Glutamatergic neuron (in vitro differentiated cells): ENCODE measurements around the gene PLCB4. TPM values are rescaled to one million over a fixed set of nuclear protein-coding genes. Genes with fewer than 3 reads are reported as not detected.

Experiments
- DNase-seq: peaks from one replicate; pipeline ENCODE4 v3.0.0; 2022
- H3K27ac Mint-ChIP-seq: one replicate; pipeline ENCODE4 v1.8.0; 2020; ENCODE audit warnings: mild to moderate bottlenecking, mixed read lengths, inconsistent platforms; ENCODE audit not compliant: unreplicated experiment
- H3K27me3 Mint-ChIP-seq: one replicate; pipeline ENCODE4 v1.8.0; 2020; ENCODE audit warnings: mild to moderate bottlenecking, moderate library complexity, mixed read lengths, inconsistent platforms; ENCODE audit not compliant: unreplicated experiment
- H3K36me3 Mint-ChIP-seq: one replicate; pipeline ENCODE4 v1.8.0; 2020; ENCODE audit warnings: mild to moderate bottlenecking, mixed read lengths, inconsistent platforms; ENCODE audit not compliant: unreplicated experiment
- H3K4me1 Mint-ChIP-seq: one replicate; pipeline ENCODE4 v1.8.0; 2020; ENCODE audit warnings: mild to moderate bottlenecking, low read depth, mixed read lengths, inconsistent platforms; ENCODE audit not compliant: unreplicated experiment
- H3K4me3 Mint-ChIP-seq: one replicate; pipeline ENCODE4 v1.8.0; 2020; ENCODE audit warnings: mild to moderate bottlenecking, mixed read lengths, inconsistent platforms; ENCODE audit not compliant: unreplicated experiment
- H3K9me3 Mint-ChIP-seq: one replicate; pipeline ENCODE4 v1.8.0; 2020; ENCODE audit warnings: mild to moderate bottlenecking, moderate library complexity, mixed read lengths, inconsistent platforms; ENCODE audit not compliant: unreplicated experiment
- total RNA-seq: library from RNA; stranded (reverse); fragmentation: NEBNext Ultra II Directional; extraction: Animal tissue kit (Norgen Biotek cat#: 25700); gene quantifications from one replicate; pipeline ENCODE4 v1.2.1, GENCODE V29; 2021; ENCODE audit not compliant: unreplicated experiment
- TF ChIP-seq, protein P1 (sequence below): fragments of 200-600 bp; sonication (generic); IDR thresholded peaks from one replicate; pipeline ENCODE4 v1.5.0; 2021; ENCODE audit not compliant: partially characterized antibody, unreplicated experiment

Gene PLCB4
- total RNA-seq, 1 donor from 2014 or later: 28.9 TPM

DNA sequence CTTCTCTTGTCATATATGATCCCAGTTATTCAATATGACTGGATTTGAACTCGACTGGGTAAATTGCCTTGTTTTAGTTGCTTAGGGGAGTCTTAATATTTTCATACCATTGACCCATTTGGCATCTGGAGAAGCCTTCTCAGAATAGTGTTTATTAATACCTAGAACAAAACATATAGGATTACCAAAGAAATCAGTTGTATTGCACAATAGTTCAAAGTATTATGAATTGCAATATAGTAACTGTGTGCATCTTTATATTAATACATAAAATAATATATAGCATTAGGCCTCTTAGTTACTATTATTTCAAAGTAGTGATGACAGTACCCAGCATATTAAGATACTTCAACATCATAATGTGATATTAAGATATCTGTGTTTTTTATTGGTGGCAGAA is 177.8 kb downstream of the PLCB4 start:
- Mint-ChIP-seq H3K27me3 (no peaks in the 10 kb centered on the region), H3K4me3 (no peak overlapping the region), H3K4me1 (no peaks in the 10 kb centered on the region), H3K27ac (no peak overlapping the region), H3K9me3 (no peaks in the 10 kb centered on the region), H3K36me3 (no peaks in the 10 kb centered on the region)
- DNase-seq: no peak
- TF ChIP-seq, protein P1, sequence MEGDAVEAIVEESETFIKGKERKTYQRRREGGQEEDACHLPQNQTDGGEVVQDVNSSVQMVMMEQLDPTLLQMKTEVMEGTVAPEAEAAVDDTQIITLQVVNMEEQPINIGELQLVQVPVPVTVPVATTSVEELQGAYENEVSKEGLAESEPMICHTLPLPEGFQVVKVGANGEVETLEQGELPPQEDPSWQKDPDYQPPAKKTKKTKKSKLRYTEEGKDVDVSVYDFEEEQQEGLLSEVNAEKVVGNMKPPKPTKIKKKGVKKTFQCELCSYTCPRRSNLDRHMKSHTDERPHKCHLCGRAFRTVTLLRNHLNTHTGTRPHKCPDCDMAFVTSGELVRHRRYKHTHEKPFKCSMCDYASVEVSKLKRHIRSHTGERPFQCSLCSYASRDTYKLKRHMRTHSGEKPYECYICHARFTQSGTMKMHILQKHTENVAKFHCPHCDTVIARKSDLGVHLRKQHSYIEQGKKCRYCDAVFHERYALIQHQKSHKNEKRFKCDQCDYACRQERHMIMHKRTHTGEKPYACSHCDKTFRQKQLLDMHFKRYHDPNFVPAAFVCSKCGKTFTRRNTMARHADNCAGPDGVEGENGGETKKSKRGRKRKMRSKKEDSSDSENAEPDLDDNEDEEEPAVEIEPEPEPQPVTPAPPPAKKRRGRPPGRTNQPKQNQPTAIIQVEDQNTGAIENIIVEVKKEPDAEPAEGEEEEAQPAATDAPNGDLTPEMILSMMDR: no peak

DNA sequence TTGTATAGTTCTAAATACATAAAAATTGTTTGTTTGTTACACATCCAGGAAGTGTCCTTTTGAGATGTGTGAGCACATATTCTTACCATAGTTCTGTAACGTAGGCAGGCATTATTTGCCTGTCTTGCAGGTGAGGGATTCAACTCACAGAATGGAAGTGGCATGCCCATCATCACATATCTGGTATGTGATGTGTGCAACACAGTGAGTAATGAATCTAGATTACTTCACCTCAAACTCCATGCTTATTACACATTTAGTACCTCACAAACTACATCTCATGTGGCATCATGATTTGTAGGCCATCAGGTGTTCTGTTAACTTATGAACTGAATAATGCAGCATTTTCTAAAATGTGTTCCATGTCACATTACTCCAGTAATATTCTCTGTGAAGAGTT is 181.6 kb downstream of the PLCB4 start:
- TF ChIP-seq, protein P1: no peak
- Mint-ChIP-seq H3K4me3 (no peak overlapping the region), H3K36me3 (no peaks in the 10 kb centered on the region), H3K9me3 (no peaks in the 10 kb centered on the region), H3K27ac (no peak overlapping the region), H3K4me1 (no peaks in the 10 kb centered on the region), H3K27me3 (no peaks in the 10 kb centered on the region)
- no peak for DNase-seq

DNA sequence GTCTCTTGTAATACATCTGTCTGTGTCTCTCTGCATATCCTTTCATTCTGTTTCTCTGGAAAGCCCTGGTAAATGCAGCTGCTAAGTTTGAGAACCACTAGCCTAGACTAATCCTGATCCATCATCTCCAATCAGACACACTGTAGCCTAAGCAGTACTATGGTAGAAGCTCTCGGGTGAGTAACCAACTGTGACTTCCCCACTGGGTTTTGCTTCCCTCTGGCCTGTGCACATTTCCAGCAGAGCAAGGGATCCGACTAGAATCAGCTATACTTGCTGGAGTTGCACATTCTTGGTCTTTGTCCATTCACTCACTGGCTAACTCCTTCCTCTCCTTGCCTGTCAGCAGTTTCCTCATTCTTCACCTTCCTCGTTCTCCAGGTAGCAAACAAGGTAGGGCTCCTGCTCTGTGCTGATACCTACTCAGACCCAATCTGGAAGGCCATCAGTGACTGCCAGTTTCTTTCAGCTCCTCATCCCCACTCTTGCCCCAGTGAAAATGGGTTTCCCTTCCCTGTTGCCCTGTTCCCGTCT is 184.2 kb downstream of the PLCB4 start:
- Mint-ChIP-seq H3K4me1 (peaks cover 18% of the 10 kb centered on the region), H3K9me3 (no peaks in the 10 kb centered on the region)
- TF ChIP-seq, protein P1: no peak

DNA sequence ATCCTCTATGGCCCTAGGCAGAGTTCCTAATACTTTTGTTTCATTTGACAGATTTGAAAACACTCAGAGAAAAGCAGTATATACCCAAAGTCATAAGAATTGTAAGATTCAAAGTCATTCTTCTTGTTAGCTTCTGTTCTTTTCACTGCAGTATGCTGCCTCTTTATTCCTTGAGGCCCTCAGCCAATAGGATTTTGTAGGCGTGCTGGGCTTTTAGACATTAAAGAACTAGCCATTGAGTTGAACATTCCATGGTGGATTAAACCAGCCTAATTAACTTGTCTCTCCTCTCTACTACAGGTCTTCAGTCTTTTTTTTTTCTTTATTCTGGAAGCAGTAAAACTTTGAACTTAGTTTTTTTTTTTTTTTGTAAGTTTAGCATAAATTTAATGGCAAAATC is 186.3 kb downstream of the PLCB4 start:
- Mint-ChIP-seq H3K4me3 (no peak overlapping the region), H3K36me3 (no peaks in the 10 kb centered on the region), H3K9me3 (no peaks in the 10 kb centered on the region), H3K27me3 (no peaks in the 10 kb centered on the region), H3K4me1 (peaks cover 18% of the 10 kb centered on the region), H3K27ac (no peak overlapping the region)
- TF ChIP-seq, protein P1: no peak
- DNase-seq: no peak

More for the DNA sequence above, 184.2 kb downstream of the PLCB4 start:
- no peak for DNase-seq
- Mint-ChIP-seq H3K27ac (peak overlapping the region; percentile 10), H3K4me3 (no peak overlapping the region), H3K36me3 (no peaks in the 10 kb centered on the region), H3K27me3 (no peaks in the 10 kb centered on the region)

DNA sequence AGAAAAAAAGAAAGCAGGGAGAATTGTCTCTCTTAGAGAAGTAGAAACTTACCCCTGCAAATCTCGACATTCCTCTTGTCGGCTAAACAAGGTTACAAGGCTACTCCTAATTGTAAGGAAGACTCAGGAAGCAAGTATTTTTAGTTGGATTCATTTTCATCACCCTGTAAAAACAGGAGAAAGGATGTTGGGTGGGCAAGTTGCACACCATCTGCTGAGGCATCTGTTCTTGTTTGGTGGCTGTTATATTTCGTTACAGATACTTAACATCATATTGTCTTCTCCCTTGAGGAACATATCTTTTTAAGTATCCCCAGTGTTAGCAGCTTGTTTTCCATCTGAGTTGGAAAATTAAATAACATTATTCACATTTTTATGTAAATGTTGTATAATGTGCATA is 187.5 kb downstream of the PLCB4 start:
- Mint-ChIP-seq H3K4me3 (peak overlapping the region; percentile 36), H3K27me3 (no peaks in the 10 kb centered on the region), H3K27ac (peak overlapping the region; percentile 96), H3K4me1 (peaks cover 20% of the 10 kb centered on the region), H3K36me3 (no peaks in the 10 kb centered on the region), H3K9me3 (no peaks in the 10 kb centered on the region)
- DNase-seq: no peak
- TF ChIP-seq, protein P1: no peak
